ENCODE results near the gene MEIOB. TPM values are rescaled to one million over a fixed set of nuclear protein-coding genes. Genes with fewer than 3 reads are reported as not detected.

Gene MEIOB
- total RNA-seq, 1 experiment from 2014 or later: not detected

DNA sequence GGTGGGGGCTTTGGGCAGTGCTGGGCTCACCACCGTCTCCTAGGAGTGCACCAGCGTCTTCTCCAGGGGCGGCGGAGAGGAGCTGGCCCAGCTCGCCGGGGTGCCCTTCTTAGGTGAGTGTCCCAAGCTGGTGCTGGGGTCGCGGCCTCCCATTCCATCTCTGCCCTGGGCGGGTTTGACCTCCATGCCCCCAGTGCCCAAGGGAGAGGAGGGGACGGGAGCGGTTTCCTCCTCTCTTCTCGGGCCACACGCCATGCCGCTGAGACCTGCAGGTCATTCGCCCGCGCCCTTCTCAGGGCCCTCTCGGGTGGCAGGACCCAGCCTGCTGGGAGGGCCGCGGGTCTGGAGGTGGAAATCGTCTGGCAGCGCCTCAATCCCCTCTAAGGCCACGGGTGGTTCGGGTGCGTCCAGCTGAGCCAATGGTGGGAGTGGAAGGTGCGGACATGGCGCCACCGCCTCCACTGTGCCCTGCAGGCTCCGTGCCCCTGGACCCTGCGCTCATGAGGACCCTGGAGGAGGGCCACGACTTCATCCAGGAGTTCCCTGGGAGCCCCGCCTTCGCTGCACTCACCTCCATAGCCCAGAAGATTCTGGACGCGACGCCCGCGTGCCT lies 83.8 kb downstream of the MEIOB start:
- DNase-seq (ENCODE audit: low read depth): no peak

DNA sequence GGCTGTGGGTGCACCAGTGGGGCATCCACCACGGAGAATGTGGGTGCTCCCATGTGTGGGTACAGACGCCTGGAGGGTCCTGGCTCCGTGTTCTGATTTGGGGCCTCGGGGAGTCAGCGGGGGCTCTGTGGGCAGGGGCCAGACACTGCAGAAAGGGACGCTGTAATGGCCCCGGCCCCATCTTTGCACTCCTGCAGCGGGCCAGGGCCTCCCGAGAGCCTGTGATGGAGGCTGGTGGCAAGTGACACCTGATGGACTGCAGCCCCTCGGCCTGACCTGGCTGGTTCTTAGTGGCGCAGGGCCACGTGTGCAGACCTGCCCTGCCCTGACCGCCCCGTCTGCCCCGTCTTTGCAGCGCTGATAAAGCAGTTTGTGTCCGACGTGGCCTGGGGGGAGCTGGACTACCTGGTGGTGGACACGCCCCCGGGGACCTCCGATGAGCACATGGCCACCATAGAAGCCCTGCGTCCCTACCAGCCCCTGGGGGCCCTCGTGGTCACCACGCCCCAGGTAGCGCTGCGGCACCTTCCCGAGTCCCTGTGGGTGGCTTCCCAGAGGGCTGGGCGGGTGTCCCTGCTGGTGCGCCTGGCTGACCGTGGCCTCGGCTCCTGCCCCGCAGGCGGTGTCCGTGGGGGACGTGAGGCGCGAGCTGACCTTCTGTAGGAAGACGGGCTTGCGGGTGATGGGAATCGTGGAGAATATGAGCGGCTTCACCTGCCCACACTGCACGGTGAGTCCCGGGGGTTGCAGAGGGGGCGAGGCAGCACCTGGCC lies 84.5 kb downstream of the MEIOB start:
- DNase-seq (ENCODE audit: low read depth): no peak

DNA sequence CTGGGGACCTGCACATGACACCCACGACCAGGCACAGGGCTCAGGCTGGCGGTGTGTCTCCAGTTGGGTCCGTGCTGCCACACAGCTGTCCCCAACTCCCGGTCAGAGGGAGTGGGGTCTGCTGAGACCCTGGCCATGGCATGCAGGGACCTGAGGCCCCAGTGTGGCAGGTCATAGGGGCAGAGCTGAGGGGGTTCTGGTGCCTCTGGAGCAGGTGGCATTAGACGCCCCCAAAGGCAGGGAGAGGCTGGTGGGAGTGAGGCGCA lies 85.0 kb downstream of the MEIOB start:
- no peak for DNase-seq (ENCODE audit: low read depth)

DNA sequence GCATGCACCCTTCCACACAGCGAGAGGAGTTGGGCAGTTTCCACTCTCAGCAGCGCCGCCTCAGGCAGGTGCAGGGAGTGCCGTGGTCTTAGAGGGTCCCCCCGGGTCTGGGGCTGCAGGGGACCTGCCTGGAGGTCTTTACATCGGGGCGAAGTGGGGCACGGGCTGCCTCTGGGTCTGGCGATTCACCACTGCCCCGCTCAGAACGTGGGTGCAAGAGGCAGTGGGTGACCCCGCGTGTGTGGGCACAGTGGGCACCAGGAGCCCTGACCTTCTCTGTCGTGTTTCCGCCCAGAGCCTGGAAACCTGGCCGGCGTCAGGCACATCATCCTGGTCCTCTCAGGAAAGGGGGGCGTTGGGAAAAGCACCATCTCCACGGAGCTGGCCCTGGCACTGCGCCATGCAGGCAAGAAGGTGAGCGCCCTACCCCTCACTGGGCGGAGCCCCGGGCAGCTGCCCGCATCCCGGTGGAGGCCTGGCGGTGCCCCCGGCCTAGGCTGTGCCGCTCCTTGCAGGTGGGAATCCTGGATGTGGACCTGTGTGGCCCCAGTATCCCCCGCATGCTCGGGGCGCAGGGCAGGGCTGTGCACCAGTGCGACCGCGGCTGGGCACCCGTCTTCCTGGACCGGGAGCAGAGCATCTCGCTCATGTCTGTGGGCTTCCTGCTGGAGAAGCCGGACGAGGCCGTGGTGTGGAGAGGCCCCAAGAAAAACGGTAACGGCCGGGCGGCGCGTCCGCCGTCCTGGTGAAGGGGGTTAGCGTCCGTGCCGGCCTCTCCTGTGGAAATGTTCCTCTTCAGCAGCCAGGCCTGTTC lies 85.5 kb downstream of the MEIOB start:
- DNase-seq (ENCODE audit: low read depth): no peak

DNA sequence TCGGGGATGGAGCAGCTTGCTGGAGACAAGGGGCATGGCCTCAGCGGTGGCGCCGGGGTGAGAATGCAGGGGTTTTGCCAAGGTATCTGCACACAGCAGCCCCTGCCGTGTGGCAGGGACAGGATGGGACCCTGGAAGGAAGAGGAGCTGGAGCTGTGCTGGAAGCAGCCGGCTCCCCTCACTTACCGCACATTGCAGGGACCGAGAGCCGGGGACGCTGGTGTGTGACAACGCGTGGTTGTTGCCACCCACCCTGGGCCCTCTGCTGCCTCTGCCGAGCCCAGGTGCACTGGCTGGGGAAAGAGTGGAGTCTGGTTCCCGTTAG lies 86.2 kb downstream of the MEIOB start:
- no peak for DNase-seq (ENCODE audit: low read depth)

DNA sequence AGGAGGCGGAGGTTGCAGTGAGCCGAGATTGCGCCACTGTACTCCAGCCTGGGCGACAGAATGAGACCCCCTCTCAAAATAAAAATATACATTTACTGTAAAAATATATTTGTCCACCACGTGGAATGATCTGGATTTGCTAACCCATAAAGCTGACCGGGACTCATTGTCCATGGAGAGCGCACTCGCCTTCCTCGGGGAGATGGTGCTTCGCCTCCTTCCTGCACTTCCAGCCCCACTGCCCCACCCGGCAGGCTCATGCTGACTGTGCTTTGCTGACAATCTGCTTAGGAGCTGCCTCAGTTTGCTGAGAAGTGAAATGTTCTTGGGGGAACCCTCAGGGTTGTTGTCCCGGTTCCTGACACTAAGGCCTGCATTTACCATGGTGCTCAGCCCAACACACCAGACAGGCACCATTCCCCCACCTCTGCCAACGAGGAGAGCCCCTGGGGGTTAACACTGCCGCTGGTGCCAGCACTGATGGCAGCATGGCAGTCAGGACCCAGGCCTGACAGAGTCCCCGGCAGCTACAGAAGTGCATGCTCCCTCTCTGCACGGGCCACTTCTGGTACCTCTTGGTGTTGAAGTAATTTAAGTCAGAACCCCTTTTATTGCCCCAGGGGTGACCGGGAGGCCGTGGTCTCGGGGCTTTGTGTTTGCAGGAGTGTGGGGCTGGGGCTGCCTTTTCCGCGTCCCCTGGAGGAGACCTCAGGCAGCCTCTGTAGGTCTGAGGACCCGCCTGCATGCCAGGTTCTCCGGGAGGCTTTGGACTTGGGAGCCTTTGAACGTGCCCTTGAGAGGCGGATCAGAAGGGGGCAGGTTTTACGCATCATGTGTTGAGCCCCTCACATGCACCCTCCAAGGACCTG lies 86.8 kb downstream of the MEIOB start:
- no peak for DNase-seq (ENCODE audit: low read depth)

Other genes starting within 250 kb of the MEIOB start
- 59.1 and 62.8 TPM in 2 replicates for gene JPT2, start 193.9 kb downstream of the MEIOB start, total RNA-seq (2014; rRNA removed)
- 45.9 and 55.4 TPM in 2 replicates for gene MAPK8IP3, start 166.0 kb downstream of the MEIOB start, total RNA-seq (2014; rRNA removed)
- 50.9 and 53.5 TPM in 2 replicates for gene NME3, start 100.6 kb downstream of the MEIOB start, total RNA-seq (2014; rRNA removed)
- gene EME2, start 99.4 kb downstream of the MEIOB start, total RNA-seq (2014; rRNA removed): 13.7 and 17.4 TPM in 2 replicates
- 132 and 155 TPM in 2 replicates for gene MRPS34, start 99.0 kb downstream of the MEIOB start, total RNA-seq (2014; rRNA removed)
- gene SPSB3, start 89.6 kb downstream of the MEIOB start, total RNA-seq (2014; rRNA removed): 24.2 and 27.2 TPM in 2 replicates
- gene NUBP2, start 89.2 kb downstream of the MEIOB start, total RNA-seq (2014; rRNA removed): 145 and 213 TPM in 2 replicates
- gene IGFALS, start 78.5 kb downstream of the MEIOB start, total RNA-seq (2014; rRNA removed): not detected in 2 replicates
- gene HAGH, start 45.3 kb downstream of the MEIOB start, total RNA-seq (2014; rRNA removed): 35.4 and 45.2 TPM in 2 replicates
- gene FAHD1, start 45.0 kb downstream of the MEIOB start, total RNA-seq (2014; rRNA removed): 58.8 and 64.9 TPM in 2 replicates
- not detected in 2 replicates for gene HS3ST6, start 46.3 kb upstream of the MEIOB start, total RNA-seq (2014; rRNA removed)
- gene MSRB1, start 71.0 kb upstream of the MEIOB start, total RNA-seq (2014; rRNA removed): 14.2 and 14.4 TPM in 2 replicates
- not detected in 2 replicates for gene RPL3L, start 82.5 kb upstream of the MEIOB start, total RNA-seq (2014; rRNA removed)
- 244 and 288 TPM in 2 replicates for gene NDUFB10, start 87.4 kb upstream of the MEIOB start, total RNA-seq (2014; rRNA removed)
- 2,551 and 2,646 TPM in 2 replicates for gene RPS2, start 92.7 kb upstream of the MEIOB start, total RNA-seq (2014; rRNA removed)
- gene RNF151, start 94.7 kb upstream of the MEIOB start, total RNA-seq (2014; rRNA removed): not detected in 2 replicates
- gene TBL3, start 99.9 kb upstream of the MEIOB start, total RNA-seq (2014; rRNA removed): 52.1 and 85.4 TPM in 2 replicates
- 0.23 and 1.3 TPM in 2 replicates for gene NOXO1, start 109.3 kb upstream of the MEIOB start, total RNA-seq (2014; rRNA removed)
- 26.0 and 30.5 TPM in 2 replicates for gene GFER, start 112.0 kb upstream of the MEIOB start, total RNA-seq (2014; rRNA removed)
- gene SYNGR3, start 117.8 kb upstream of the MEIOB start, total RNA-seq (2014; rRNA removed): 1.1 and 1.6 TPM in 2 replicates
- 37.2 and 47.5 TPM in 2 replicates for gene ZNF598, start 137.7 kb upstream of the MEIOB start, total RNA-seq (2014; rRNA removed)
- 1.3 TPM in 2 replicates for gene NPW, start 147.6 kb upstream of the MEIOB start, total RNA-seq (2014; rRNA removed)
- 5.5 and 7.3 TPM in 2 replicates for gene NHERF2, start 154.7 kb upstream of the MEIOB start, total RNA-seq (2014; rRNA removed)
- gene NTHL1, start 175.7 kb upstream of the MEIOB start, total RNA-seq (2014; rRNA removed): 25.5 and 29.0 TPM in 2 replicates
- 49.8 and 52.2 TPM in 2 replicates for gene TSC2, start 175.8 kb upstream of the MEIOB start, total RNA-seq (2014; rRNA removed)

All from LHCN-M2 (cell line).